GM19035 (cell line): ENCODE results near the gene TAS2R46.
A peak's percentile ranks its signal among the peaks of the same experiment; 100 is the strongest.
"Not testable (repeated sequence)": the region's sequence is repeated elsewhere in the genome, so short reads cannot be mapped to it uniquely, and the experiment has no call there.

Experiments
- ATAC-seq: cut with Tn5 transposase; IDR thresholded peaks from one replicate; pipeline ENCODE4 v1.9.1; 2021; ENCODE audit not compliant: unreplicated experiment

The TAS2R46 gene

GRCh38 chr12:11062194-11062593, at the start of gene TAS2R46:
TAS2R46 (minus strand) TSS chr12:11062294; CDS start chr12:11062294, 0 bp downstream.
- ATAC-seq, result not testable (repeated sequence)

- ATAC-seq, result not testable (repeated sequence)
These were observed 49.1 kb upstream of the TAS2R46 start for GRCh38 chr12:11111213-11111612.

GRCh38 chr12:11108862-11109261, 46.8 kb upstream of the TAS2R46 start:
- ATAC-seq, result no peak

GRCh38 chr12:11107719-11108118, 45.6 kb upstream of the TAS2R46 start:
- ATAC-seq, result no peak

- ATAC-seq, result no peak
These were observed 44.2 kb upstream of the TAS2R46 start for GRCh38 chr12:11106288-11106687.

GRCh38 chr12:11105546-11105945, 43.5 kb upstream of the TAS2R46 start:
- no peak for ATAC-seq

- not testable (repeated sequence) for ATAC-seq
These were observed 32.8 kb upstream of the TAS2R46 start for GRCh38 chr12:11094910-11095309.

GRCh38 chr12:11092128-11092527, 30.0 kb upstream of the TAS2R46 start, which contains the start of gene TAS2R43:
TAS2R43 (minus strand) TSS chr12:11092313; CDS start chr12:11092229, 84 bp downstream.
- no peak for ATAC-seq

GRCh38 chr12:11089246-11089645, 27.2 kb upstream of the TAS2R46 start:
- ATAC-seq, result no peak

GRCh38 chr12:11085419-11085818, 23.3 kb upstream of the TAS2R46 start:
- ATAC-seq, result peak; percentile 69

- ATAC-seq, result no peak
These were observed 19.9 kb upstream of the TAS2R46 start for GRCh38 chr12:11081987-11082386.

- no peak for ATAC-seq
These were observed 16.2 kb upstream of the TAS2R46 start for GRCh38 chr12:11078246-11078645.

- ATAC-seq, result peak; percentile 51
These were observed 13.5 kb upstream of the TAS2R46 start for GRCh38 chr12:11075642-11076041.

- ATAC-seq, result no peak
These were observed 9.3 kb upstream of the TAS2R46 start for GRCh38 chr12:11071414-11071813.

- ATAC-seq, result no peak
These were observed 8.9 kb upstream of the TAS2R46 start for GRCh38 chr12:11070999-11071398.

GRCh38 chr12:11069854-11070365, 7.8 kb upstream of the TAS2R46 start:
- no peak for ATAC-seq

- no peak for ATAC-seq
These were observed 5.4 kb upstream of the TAS2R46 start for GRCh38 chr12:11067514-11067913.

- ATAC-seq, result no peak
These were observed 2.3 kb downstream of the TAS2R46 start for GRCh38 chr12:11059784-11060183.

- ATAC-seq, result no peak
These were observed 3.1 kb downstream of the TAS2R46 start for GRCh38 chr12:11059041-11059440.

- no peak for ATAC-seq
These were observed 6.8 kb downstream of the TAS2R46 start for GRCh38 chr12:11055306-11055705.

- not testable (repeated sequence) for ATAC-seq
These were observed 12.1 kb downstream of the TAS2R46 start for GRCh38 chr12:11049806-11050531.

GRCh38 chr12:11041366-11041765, 20.7 kb downstream of the TAS2R46 start:
- not testable (repeated sequence) for ATAC-seq

GRCh38 chr12:11040162-11040561, 21.9 kb downstream of the TAS2R46 start:
- no peak for ATAC-seq
